ENCODE data around the gene TADA3.

The TADA3 gene

DNA sequence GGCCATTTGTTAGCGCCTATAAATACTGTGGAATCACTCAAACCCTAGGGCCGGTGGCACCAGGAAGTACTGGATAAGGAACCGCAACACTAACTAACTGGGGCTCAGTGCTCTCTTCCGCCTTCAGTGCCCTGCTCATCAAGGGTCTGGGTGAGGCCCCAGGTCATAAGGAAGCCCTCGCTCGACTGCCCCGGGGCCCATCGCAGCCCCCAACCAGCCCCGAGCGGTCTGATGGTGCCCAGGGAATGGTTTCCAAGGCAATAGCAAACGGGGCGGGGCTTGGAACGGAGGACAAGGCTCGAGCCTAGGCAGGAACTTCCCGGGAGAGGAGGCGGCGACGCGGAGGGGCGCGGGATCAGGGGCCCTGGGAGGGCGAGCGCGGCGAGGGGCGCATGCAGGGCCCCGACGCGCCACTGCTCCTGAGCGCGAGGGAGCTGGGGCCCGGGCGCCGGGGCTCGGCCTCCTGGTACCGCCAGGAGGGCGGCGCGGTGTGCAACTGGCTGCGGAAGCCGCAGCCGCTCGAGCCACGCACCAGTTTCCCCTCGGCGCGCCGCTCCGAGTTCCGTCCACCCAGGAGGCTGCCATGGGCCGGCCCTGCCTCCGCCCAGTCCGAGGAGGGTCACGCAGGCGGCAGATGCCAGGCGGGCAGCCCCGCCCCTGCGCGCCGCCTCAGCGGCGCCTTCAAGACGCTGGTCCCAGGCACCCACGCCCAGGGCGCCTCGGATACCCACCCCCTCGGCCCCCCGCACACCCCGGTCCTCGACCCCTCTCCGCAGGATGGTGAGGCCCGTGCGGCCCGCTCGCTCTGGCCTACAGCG lies 17.6 kb upstream of the TADA3 start, which contains the start of gene TTLL3:
TTLL3 (plus strand) TSS at position 648 of the 818 bp plus-strand sequence. CDS start 400 bp downstream, outside the sequence.
- peak; percentile 41 for DNase-seq

DNA sequence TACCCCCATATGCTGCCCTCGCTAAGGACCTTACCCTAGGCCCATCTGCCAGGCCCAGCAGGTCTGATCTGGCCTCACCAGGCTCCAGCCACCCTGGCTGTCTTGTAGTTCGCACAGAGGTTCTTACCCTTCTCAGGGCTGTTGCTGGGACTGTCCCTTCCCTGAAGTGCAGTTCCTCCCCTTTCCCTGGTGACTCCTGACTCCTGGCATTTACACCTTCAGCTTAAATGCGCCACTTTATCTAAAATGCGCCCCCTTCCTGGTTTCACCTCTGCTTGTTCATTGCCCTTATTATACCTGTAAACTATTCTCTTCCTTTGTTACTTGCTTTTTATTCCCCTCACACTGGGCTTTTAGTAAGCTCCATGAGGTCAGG lies 17.0 kb upstream of the TADA3 start:
- no peak for DNase-seq

DNA sequence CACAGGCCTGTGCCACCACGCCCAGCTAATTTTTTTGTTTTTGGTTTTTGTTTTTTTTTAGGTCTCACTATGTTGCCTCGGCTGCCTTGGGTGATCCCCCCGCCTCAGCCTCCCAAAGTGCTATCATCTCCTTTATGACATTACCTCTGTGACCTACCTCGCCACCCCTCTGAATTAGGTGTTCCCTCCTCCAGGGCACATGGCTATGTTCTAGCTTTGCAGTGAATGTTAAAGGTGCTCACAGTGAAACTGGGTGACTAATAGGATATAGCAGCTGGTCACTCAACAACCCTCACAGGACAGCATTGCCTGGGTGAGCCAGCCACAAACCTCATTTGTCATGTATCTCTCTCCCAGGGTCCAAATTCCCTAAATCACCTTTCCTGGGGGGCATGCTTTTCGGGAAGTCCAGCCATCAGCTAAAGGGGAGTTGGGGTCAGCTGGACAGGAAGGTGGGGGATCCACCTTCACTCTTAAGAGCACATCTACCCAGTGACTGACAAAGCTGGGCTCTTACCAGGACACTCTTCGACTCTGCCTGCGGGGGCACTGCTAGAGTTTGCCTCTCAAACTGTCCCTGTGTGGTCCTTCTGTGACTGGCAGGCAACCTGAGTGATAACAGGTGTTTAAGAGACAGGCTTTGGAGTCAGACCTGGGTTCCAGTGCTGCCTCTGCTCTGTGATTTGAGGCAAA lies 16.2 kb upstream of the TADA3 start:
- DNase-seq, result peak; percentile 63

DNA sequence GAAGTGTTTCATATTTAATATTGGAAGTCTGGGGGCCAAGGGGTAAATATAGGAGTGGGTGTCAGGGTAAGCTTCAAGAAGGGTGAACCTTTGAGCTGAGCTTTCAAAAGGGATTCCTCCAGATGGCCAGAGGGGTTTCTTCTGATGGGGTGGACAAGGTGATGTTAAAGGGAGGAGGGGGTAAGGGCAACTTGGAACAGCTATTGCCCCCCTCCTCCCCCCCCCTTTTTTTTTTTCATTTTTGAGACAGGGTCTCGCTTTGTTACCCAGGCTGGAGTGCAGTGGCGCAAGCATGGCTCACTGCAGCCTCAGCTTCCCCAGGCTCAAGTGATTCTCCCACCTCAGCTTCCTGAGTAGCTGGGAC lies 15.7 kb upstream of the TADA3 start:
- DNase-seq, result no peak

DNA sequence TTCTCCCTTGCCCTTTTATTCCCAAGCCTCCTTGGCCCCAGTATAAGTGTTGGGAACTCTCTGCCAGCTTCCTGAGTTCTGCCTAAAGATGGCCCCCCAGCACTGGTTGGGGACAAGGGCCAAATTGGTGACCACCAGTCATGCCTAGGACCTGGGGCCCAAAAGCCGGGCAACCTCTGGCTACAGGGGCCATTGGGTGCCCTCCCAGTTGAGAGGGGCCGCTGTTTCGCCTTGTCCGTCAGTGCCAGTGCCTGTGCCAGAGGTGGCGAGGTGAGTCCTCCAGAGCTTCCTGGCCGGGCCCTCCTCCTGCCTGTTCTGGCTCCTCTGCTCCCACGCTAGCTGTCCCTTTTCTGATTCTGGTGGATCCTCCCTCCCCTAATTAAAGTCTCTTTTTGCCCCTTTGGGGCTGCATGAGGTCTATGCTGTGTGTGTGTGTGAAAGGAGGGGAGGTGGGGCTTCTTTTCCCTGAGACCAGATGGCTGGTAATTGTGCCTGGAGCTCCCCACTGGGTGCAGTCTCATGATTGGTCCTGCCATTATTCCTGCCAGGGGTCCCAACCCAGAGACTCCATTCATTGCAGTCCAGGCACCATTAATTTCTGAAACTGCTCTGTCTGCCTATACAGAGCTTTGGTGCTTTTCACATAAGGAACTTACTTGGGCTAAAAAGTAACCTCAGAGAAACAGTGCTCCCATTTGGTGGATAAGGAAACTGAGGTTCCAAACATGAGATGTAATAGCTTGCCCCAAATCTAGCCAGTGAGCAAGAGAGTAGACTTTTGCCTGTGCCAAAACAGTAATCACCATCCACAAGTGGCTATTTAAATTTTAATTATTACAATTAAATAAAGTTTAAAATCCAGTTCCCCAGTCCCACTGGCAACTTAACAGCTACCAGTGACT lies 14.7 kb upstream of the TADA3 start:
- no peak for DNase-seq

DNA sequence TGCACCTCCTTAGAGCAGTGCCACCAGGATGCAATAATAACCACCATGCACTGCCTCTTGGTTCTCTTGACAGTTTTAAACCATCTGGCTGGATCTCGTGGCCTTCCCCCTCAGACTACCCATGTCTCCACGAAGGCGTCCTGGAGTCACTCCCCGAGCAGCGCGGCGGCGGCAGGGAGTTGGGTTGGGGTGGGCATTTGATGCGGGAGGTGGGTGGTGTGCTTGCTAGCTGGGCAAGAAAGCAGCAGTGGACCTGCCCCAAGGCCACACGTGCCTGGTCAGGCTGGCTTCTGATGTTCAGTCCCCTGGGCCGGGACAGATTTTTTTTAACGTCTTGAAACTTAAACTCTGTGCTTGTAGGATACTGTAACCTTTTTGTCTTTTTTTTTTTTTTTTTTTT lies 13.9 kb upstream of the TADA3 start:
- no peak for DNase-seq

DNA sequence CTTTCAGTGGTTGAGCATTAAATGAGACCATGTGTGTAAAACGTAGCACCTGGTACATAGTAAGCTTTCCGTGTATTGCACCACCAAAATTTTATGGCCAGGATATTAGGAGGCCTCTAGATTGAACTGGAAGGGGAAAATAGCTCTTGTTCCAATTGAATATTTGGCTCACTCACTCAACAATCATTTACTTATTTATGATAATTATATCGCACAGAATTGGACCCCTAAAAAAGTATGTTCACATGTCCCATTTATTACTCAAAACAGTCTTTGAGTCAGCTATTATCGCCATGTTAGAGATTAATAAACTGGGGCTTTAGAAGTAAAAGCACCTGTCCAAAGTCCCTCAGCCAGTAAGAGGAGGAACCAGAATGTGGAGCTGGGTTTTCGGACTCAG lies 12.7 kb upstream of the TADA3 start:
- DNase-seq, result no peak

DNA sequence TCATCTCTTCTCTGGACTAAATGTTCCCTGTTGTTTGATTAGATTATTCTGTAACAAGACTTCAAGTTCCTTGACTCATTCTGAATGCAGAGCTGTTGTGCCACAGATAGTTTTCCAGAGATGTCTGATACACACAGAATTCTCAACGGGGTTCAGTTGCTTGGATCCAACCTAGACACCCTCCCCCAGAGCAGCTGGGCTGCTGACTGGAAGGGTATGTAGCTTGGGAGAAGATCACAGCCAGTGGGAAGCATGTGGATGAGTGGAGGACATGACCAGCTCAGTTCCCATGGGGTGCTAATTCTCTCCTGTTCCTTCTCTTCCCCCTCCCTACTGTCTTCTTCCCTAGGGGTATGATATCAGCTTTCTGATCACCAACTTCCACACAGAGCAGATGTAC lies 11.2 kb upstream of the TADA3 start:
- no peak for DNase-seq

DNA sequence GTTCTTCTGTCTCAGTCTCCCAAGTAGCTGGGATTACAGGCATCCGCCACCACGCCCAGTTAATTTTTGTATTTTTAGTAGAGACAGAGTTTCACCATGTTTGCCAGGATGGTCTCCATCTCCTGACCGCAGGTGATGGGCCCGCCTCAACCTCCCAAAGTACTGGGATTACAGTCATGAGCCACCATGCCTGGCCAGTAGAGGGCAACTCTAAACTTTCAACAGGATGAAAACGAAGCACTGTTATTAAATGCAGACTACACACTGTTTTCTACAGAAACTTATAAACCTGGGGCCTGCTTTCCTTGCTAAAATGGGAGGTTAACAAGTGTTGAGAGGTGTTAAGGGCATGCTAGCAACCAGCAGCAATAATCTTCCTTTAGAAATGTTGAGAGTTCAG lies 8.3 kb upstream of the TADA3 start:
- no peak for DNase-seq

DNA sequence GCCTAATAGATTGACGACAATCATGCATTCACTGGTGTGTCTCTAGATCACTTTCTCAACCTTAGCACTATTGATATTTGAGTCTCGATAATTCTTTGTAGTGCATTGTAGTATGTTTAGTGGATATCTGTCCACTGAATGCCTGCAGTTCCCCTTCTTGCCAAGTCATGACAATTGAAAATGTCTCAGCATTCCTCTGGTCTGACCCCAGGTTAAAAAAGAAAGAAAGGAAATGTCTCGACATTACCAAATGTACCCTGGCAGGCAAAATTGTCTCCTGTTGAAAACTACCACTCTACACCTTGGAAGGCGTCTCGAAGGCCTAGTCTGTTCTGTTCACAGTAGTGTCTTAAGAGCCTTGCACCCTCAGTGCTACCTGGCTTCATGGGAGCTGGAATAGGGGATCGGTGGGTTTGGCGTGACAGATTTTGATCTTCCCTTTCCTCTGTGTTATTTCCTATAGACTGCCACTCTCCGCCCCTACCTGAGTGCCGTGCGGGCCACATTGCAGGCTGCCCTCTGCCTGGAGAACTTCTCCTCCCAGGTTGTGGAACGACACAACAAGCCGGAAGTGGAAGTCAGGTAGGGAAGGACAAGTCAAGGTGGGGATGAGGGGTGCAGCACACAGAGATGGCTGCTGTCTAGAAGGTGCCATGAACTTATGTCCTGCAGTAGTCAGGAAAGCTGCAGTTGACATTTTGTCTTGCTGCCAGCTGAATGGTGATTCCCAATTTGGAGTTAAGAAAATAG lies 5.1 kb upstream of the TADA3 start:
- no peak for DNase-seq

DNA sequence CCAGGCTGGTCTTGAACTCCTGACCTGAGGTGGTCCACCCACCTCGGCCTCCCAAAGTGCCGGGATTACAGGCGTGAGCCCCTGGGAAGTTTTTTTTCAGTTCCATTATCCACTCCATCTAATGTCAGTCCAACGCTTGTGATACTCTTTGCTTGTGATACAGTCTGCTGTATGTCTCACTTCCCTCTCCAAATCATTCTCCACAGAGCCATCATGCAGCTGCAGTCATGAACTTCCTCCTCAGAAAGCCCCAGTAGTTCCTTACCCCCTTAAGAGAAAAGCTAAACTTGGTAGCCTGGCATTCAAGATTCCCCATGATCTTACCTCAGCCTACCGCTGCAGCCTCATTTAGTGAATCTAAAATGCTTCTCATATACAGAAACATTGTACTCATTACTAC lies 2.9 kb upstream of the TADA3 start:
- DNase-seq, result no peak

DNA sequence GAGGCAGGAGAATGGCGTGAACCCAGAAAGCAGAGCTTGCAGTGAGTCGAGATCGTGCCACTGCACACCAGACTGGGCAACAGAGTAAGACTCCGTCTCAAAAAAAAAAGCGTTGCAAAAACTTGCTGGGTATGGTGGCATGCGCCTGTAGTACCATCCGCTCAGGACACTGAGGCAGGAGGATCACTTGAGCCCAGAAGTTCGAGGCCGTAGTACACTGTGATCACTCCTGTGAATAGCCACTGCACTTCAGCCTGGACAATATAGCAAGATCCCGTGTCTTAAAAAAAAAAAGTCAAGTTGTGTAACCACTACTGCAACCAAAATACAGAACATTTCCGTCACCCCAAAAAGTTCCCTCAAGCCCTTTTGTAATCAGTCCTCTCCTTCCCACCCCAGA lies 2.1 kb upstream of the TADA3 start:
- DNase-seq, result no peak

DNA sequence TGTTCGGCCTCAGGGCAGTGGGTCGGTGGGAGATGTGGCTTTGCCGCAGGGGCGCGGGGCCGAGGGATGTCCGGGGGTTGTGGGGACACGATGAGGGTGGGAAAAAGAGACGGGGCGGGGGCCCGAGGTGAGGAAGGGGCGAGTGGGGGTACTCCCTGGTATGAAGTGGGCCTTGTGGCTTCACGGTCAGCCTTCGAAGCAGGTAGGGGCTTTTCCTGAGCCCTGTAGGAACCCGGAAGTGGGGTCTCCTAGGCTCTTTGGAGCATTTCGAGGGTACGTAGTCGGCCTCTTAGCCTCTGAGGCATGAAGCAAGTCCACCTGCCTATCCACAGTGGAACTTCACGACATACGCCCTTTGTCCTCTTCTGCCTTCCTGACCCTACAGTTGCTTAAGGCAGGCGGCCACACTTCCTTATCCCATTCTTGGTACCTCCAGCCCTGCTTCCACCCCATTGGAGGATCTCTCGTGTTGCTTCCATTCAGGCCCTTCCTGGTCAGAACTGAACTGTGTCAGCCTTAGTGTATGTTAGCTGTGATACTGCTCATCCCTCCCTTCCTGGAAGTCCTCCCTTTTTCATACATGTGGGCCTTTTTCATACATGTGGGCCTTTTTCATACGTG lies 998 bp upstream of the TADA3 start:
- peak; percentile 38 for DNase-seq

DNA sequence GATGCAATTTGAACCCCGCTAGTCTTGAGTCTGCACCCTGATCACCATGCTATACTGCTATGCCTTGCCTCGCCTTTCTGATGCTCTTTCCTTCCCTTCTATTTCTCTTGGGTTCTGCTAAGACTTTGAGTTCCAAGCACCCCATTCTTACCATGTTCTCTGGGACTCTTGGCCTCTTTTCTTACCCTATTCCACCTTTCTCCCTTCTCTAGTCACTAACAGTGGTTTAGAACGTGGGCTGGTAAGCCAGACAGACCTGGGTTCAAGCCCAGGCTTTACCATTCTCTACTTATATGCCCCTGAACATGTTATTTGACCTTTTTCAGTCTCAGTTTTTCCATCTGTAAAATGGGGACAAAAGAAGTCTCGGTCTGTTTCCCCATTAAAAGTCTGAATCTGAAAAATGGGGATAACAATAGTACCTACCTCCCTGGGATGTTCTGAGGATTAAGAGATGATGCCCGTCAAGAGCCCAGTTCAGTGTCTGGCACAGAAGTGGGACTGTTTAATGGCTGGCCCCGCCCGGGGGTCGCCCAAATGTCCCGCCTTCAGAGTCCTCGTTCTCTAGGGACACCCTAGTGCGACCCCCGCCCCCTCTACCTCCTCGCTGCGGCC lies 376 bp downstream of the TADA3 start:
- DNase-seq, result no peak

DNA sequence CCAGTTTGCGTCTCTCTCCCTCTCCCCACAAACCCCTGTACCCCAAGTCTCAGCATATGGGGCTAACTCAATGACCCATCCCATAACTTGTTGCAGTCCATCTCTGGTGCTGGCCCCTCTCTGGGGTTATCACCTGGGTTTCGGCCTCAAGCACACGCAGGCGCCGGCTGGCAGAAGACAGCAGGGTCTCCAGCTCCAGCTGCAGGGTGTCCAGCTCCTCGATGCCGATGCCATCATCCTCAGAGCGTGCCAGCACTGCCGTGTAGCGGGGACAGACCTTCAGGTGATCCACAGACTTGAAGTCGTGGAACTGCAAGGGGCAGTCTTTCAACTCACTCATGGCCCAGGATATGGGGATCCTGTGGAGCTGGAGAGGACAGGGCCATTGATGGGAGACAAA lies 1.1 kb downstream of the TADA3 start:
- no peak for DNase-seq

DNA sequence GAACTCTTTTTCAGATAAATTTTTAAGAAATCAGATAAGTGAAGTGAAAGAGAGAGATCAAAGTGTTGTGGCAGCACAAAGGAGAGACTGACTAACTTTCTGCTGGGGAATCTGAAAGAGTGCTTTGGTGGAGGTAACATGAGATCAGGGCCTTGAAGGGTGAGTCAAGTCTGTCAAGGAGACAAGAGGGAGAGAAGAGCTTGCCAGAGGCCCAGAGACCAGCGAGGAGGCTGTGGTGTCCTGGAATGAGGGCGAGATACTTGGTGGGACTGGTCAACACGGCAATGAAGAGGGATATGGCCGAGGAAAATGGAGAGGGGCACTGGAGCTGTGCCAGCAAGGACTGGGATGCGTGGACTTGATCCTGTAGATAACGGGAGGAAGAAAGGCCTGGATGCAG lies 4.6 kb downstream of the TADA3 start:
- DNase-seq, result no peak

DNA sequence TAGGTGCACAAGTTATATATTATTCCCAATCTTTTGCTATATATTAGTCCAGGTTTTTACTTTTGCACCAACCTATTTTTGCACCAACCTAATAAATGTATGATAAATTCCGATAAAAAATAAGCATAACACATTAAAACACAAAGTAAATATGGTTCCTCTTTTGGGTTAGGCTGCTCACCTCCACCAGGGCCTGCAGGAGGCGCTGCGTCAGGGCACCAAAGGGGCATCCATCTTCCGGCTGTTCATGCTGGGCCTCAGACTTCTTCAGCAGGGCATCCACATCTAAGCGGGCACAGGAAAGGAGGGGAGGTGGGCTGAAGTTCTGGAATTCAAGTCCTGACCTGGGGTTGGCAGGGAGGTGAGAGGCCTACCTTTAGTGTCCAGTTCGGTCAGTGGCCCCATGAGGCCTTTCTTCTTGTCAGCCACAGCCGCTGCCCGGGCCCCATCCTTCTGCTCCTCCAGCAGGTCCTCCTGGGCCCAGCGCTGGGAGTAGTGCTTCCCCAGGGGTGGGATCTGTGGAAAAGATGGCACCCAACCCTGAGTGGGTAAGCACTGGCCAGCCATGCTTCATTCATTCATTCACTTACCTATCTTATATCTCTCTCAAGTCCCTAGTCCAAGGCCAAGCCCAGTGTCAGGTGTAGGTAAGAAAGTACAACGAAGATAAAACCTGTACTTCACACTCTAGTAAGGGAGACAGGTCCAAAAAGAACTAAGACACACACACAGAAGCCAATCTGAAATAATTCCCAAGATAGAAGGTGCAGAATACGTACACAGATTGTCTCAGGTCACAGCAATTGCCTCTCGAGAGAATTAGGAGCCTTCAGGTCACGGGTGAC lies 5.2 kb downstream of the TADA3 start:
- peak; percentile 19 for DNase-seq

DNA sequence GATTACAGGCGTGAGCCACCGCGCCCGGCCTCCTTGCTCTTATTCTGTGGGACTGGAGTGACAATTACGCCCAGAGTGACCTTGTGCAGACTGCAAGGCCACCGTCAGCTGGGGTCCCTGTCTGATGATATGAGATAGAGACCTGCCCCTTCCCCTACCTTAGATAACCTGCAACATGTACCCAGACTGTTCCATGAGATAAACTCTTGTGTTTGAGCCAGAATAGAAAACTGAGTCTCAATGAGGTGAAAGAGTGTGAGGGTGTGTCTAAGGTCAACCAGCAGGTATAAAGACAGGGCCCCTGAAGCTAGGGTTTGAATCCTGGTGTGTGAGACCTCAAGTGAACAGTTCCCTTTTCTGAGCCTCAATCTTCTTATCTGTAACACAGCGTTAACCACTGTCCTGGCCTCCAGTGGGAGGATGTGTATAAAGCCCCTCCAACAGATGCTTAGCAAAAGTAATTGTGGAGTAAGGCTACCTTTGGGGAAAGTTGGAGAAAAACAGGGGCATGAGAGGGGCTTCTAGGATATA lies 6.0 kb downstream of the TADA3 start:
- no peak for DNase-seq

DNA sequence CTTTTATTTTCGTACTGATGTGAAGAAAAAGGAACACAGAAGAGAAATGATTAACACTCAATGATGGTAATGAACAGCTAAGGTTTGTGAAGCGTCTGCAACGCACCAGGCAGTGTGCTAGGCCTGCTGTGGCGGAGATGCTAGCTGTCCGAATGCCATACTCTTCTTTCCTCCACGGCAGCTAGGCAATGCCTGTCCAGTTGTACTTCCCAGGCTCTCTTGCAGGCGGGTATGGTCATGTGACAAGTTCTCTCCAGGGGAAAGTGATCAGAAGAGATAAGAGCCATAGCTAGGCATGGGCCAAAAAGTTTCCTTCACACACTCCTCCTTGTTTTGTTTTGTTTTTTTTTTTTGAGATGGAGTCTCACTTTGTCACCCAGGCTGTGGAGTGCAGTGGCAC lies 6.7 kb downstream of the TADA3 start:
- no peak for DNase-seq

DNA sequence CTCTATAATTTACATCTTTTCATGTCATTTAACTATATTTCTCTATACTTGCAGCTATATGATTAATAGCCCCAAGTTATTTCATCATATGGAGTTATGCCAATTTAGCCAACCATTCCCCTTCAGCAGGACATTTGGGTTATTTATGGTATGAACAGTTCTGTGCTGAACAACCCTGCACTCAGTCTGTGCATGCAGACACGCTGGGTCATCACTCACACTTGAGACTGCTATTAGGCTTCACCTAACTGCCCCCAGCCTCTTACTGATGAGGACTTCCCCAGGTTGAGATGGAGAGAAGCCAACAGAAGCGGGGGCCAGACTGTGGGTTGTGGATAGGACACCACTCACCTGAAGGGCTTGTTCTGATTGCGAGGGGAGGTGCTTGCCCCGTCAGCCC lies 7.3 kb downstream of the TADA3 start:
- no peak for DNase-seq

DNA sequence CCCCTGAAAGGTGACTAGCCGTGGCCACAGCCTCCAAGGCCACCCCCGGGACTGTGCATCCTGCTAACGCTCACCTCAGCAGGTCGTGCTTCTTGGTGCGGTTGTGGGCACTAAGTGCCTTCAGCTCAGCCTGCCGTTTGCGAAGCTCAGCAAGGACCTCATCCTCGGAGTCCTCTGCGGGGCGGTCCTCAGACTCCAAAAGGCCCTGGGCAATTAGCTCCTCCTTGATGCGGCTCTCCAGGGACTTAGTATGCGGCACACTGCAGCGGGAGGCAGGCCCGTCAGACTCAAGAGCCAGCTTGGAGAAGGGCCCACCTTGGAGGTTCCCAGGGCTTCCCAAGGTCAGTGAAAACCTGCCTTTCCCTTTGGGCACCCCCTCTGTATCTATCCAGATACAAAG lies 8.3 kb downstream of the TADA3 start:
- DNase-seq, result no peak

Measured in CD4-positive, alpha-beta T cell treated with Interleukin-10 for 1 hour (primary cell).